Measurements from ENCODE around the gene MAG. TPM values are rescaled to one million over a fixed set of nuclear protein-coding genes. Genes with fewer than 3 reads are reported as not detected.
A peak's percentile ranks its signal among the peaks of the same experiment; 100 is the strongest.

The MAG gene
- total RNA-seq, 2 experiments from 2014 or later, result 0.20 to 0.31 TPM

- POLR2A ChIA-PET, result interaction anchor here (0.8 to 2.3 kb wide), 3 partner anchors 9 to 118 kb away, joined by 3 to 9 read pairs (median 7); no protein-coding TSS in a partner anchor
- CTCF ChIA-PET, result no interaction called here
- Mint-ChIP-seq H3K36me3 (ENCODE audit: low read depth) (no peaks in the 10 kb centered on the region), H3K4me1 (ENCODE audit: low read depth) (peaks cover 31% of the 10 kb centered on the region), H3K4me3 (no peak overlapping the region), H3K9me3 (no peaks in the 10 kb centered on the region), H3K27ac (no peak overlapping the region), H3K27me3 (peaks cover 1% of the 10 kb centered on the region)
- DNase-seq (no peak), ATAC-seq (no peak)
- intact Hi-C loops (cut with micrococcal nuclease), result no loop called here
- no peak for TF ChIP-seq CTCF (IDR thresholded peaks at IDR 0.05)
These were observed 52.6 kb downstream of the MAG start for GRCh38 chr19:35344511-35345031.

GRCh38 chr19:35345671-35346111 lies 53.7 kb downstream of the MAG start:
- no peak for TF ChIP-seq CTCF (IDR thresholded peaks at IDR 0.05)
- intact Hi-C loops (cut with micrococcal nuclease), result no loop called here
- POLR2A ChIA-PET, result interaction anchor here (1.9 to 2.3 kb wide), 2 partner anchors 10 to 13 kb away, joined by 7 to 9 read pairs; no protein-coding TSS in a partner anchor
- Mint-ChIP-seq H3K36me3 (ENCODE audit: low read depth) (no peaks in the 10 kb centered on the region), H3K4me3 (no peak overlapping the region), H3K9me3 (no peaks in the 10 kb centered on the region), H3K27ac (peak overlapping the region; percentile 99), H3K4me1 (ENCODE audit: low read depth) (peaks cover 31% of the 10 kb centered on the region), H3K27me3 (peaks cover 1% of the 10 kb centered on the region)
- peak; percentile 30 for DNase-seq
- ATAC-seq, result no peak
- CTCF ChIA-PET, result no interaction called here

- Mint-ChIP-seq H3K4me3 (peak overlapping the region; percentile 56), H3K36me3 (ENCODE audit: low read depth) (no peaks in the 10 kb centered on the region), H3K27me3 (peaks cover 1% of the 10 kb centered on the region), H3K27ac (peak overlapping the region; percentile 99), H3K9me3 (no peaks in the 10 kb centered on the region), H3K4me1 (ENCODE audit: low read depth) (peaks cover 31% of the 10 kb centered on the region)
- ChIA-PET CTCF (interaction anchor here (1.2 to 2.5 kb wide), 6 partner anchors 11 to 164 kb away, joined by 3 to 10 read pairs (median 5); partner anchors contain the start of gene FFAR3), POLR2A (interaction anchor here (0.6 to 2.3 kb wide), 9 partner anchors 10 to 192 kb away, joined by 3 to 9 read pairs (median 3); partner anchors contain the start of genes FFAR3 and FXYD5)
- intact Hi-C loops (cut with micrococcal nuclease), result no loop called here
- DNase-seq (peak; percentile 87), ATAC-seq (peak; percentile 56)
- no peak for TF ChIP-seq CTCF (IDR thresholded peaks at IDR 0.05)
These were observed 54.5 kb downstream of the MAG start for GRCh38 chr19:35346193-35347052.

GRCh38 chr19:35347171-35347929 lies 55.4 kb downstream of the MAG start, which contains the start of gene FFAR1:
FFAR1 (plus strand) TSS chr19:35347902; CDS start chr19:35351552, 3,650 bp downstream.
- CTCF ChIA-PET, result interaction anchor here (0.7 to 2.5 kb wide), 9 partner anchors 10 to 163 kb away, joined by 3 to 10 read pairs (median 3); partner anchors contain the start of gene FFAR3
- peaks cover 1% of the 10 kb centered on the region for H3K27me3 Mint-ChIP-seq
- H3K4me3 Mint-ChIP-seq, result peak within 1 kb of the TSS; percentile 56
- H3K9me3 Mint-ChIP-seq, result no peaks in the 10 kb centered on the region
- no peak for TF ChIP-seq CTCF (IDR thresholded peaks at IDR 0.05)
- ATAC-seq, result peak; percentile 71
- POLR2A ChIA-PET, result interaction anchor here (0.6 to 2.3 kb wide), 10 partner anchors 9 to 277 kb away, joined by 3 to 9 read pairs (median 3); partner anchors contain the start of genes FFAR3 and FXYD5
- peaks cover 31% of the 10 kb centered on the region for H3K4me1 Mint-ChIP-seq (ENCODE audit: low read depth)
- H3K36me3 Mint-ChIP-seq (ENCODE audit: low read depth), result no peaks in the 10 kb centered on the region
- H3K27ac Mint-ChIP-seq, result peak within 1 kb of the TSS; percentile 99
- intact Hi-C loops (cut with micrococcal nuclease), result no loop called here
- DNase-seq, result peak; percentile 80

All from activated CD8-positive, alpha-beta T cell treated with anti-CD3 and anti-CD28 coated beads for 36 hours (primary cell).